ENCODE data around the gene FANCB.

FANCB gene

DNA sequence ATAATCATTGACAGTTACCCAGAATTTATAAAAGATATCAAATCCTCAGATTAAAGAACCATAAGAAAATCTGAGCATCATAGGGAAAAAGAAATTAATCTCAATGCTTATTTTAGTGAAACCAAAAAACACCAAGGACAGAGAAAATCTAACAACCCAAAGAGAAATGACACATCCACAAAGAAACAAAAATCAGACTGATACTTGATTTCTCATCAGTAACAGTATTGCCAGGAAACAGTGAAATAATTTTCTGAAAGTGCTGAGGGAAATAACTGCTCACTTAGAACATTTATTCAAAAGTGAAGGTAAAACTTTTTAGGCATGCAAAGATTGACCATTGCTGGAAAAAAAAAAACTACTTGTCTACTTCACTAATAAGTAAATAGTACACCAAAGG is 11.0 kb upstream of the FANCB start:
- TF ChIP-seq ZNF776 (tag by site-specific recombination; IDR thresholded peaks at IDR 0.05; ENCODE audit: borderline replicate concordance) (no peak), ZNF423 (tag by site-specific recombination; IDR thresholded peaks at IDR 0.05) (no peak), ZFP69B (tag by site-specific recombination; IDR thresholded peaks at IDR 0.05) (no peak), ZNF112 (tag by site-specific recombination; IDR thresholded peaks at IDR 0.05) (no peak), TRIM28 (IDR thresholded peaks at IDR 0.05; ENCODE audit: borderline replicate concordance, low read length) (no peak), ZNF623 (tag by site-specific recombination; IDR thresholded peaks at IDR 0.05) (no peak), ZNF626 (tag by site-specific recombination; IDR thresholded peaks at IDR 0.05) (no peak)
- TF ChIP-seq, protein P1, sequence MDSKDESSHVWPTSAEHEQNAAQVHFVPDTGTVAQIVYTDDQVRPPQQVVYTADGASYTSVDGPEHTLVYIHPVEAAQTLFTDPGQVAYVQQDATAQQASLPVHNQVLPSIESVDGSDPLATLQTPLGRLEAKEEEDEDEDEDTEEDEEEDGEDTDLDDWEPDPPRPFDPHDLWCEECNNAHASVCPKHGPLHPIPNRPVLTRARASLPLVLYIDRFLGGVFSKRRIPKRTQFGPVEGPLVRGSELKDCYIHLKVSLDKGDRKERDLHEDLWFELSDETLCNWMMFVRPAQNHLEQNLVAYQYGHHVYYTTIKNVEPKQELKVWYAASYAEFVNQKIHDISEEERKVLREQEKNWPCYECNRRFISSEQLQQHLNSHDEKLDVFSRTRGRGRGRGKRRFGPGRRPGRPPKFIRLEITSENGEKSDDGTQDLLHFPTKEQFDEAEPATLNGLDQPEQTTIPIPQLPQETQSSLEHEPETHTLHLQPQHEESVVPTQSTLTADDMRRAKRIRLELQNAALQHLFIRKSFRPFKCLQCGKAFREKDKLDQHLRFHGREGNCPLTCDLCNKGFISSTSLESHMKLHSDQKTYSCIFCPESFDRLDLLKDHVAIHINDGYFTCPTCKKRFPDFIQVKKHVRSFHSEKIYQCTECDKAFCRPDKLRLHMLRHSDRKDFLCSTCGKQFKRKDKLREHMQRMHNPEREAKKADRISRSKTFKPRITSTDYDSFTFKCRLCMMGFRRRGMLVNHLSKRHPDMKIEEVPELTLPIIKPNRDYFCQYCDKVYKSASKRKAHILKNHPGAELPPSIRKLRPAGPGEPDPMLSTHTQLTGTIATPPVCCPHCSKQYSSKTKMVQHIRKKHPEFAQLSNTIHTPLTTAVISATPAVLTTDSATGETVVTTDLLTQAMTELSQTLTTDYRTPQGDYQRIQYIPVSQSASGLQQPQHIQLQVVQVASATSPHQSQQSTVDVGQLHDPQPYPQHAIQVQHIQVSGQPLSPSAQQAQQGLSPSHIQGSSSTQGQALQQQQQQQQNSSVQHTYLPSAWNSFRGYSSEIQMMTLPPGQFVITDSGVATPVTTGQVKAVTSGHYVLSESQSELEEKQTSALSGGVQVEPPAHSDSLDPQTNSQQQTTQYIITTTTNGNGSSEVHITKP (tag by site-specific recombination; IDR thresholded peaks at IDR 0.05), result no peak
- TF ChIP-seq, protein P2, sequence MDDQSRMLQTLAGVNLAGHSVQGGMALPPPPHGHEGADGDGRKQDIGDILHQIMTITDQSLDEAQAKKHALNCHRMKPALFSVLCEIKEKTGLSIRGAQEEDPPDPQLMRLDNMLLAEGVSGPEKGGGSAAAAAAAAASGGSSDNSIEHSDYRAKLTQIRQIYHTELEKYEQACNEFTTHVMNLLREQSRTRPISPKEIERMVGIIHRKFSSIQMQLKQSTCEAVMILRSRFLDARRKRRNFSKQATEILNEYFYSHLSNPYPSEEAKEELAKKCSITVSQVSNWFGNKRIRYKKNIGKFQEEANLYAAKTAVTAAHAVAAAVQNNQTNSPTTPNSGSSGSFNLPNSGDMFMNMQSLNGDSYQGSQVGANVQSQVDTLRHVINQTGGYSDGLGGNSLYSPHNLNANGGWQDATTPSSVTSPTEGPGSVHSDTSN (CRISPR knock-in tag; IDR thresholded peaks at IDR 0.05), result no peak
- Histone ChIP-seq H3K9me3 (ENCODE audit: control insufficient read depth, insufficient read depth, low read depth, low read length) (no peaks in the 10 kb centered on the region), H3K27ac (ENCODE audit: extremely low read depth, low read depth, low read length) (no peak overlapping the region), H3K4me1 (ENCODE audit: control insufficient read depth, insufficient read depth, low read length) (no peaks in the 10 kb centered on the region), H3K36me3 (ENCODE audit: control insufficient read depth in 2 of 2, insufficient read depth in 1 of 2, low read length in 2 of 2) (no peaks in the 10 kb centered on the region), H3K4me3 (ENCODE audit: low read depth, low read length) (no peak overlapping the region)
- ChIA-PET POLR2A (no interaction called here), CTCF (interaction anchor here (0.7 kb wide), 1 partner anchor 80 kb away, joined by 3 read pairs; no protein-coding TSS in a partner anchor)

GRCh38 chrX:14875624-14876023 is 2.8 kb upstream of the FANCB start:
- POLR2A ChIA-PET, result no interaction called here
- CTCF ChIA-PET, result no interaction called here
- Histone ChIP-seq H3K9me3 (ENCODE audit: control insufficient read depth, insufficient read depth, low read depth, low read length) (no peaks in the 10 kb centered on the region), H3K27ac (ENCODE audit: extremely low read depth, low read depth, low read length) (peak overlapping the region; percentile 7; the same call in 1 of the 2 replicates), H3K4me3 (ENCODE audit: low read depth, low read length) (no peak overlapping the region), H3K36me3 (ENCODE audit: control insufficient read depth in 2 of 2, insufficient read depth in 1 of 2, low read length in 2 of 2) (no peaks in the 10 kb centered on the region; a peak in 1 of 3 replicates), H3K4me1 (ENCODE audit: control insufficient read depth, insufficient read depth, low read length) (no peaks in the 10 kb centered on the region)
- no peak for TF ChIP-seq ZNF514 (tag by site-specific recombination; IDR thresholded peaks at IDR 0.05)
- TF ChIP-seq SP7 (tag by site-specific recombination; IDR thresholded peaks at IDR 0.05), result peak; percentile 89
- TF ChIP-seq, protein P2 (CRISPR knock-in tag; IDR thresholded peaks at IDR 0.05), result no peak
- peak; percentile 57; the same call in 1 of the 2 replicates for TF ChIP-seq FEZF1 (tag by site-specific recombination; IDR thresholded peaks at IDR 0.05)
- TF ChIP-seq, protein P1 (tag by site-specific recombination; IDR thresholded peaks at IDR 0.05), result peak; percentile 68
- TF ChIP-seq ZNF629 (tag by site-specific recombination; IDR thresholded peaks at IDR 0.05), result peak; percentile 31; the same call in 1 of the 2 replicates
- no peak for TF ChIP-seq KLF16 (tag by site-specific recombination; IDR thresholded peaks at IDR 0.05)
- 0 out of 2 replicates have a peak, but pooled peaks have one; percentile 14 for TF ChIP-seq ZBTB11 (tag by site-specific recombination; conservative IDR thresholded peaks at IDR 0.05; ENCODE audit: low read depth)
- 0 out of 2 replicates have a peak, but pooled peaks have one; percentile 40 for TF ChIP-seq ZNF843 (tag by site-specific recombination; IDR thresholded peaks at IDR 0.05)
- TF ChIP-seq, protein P3, sequence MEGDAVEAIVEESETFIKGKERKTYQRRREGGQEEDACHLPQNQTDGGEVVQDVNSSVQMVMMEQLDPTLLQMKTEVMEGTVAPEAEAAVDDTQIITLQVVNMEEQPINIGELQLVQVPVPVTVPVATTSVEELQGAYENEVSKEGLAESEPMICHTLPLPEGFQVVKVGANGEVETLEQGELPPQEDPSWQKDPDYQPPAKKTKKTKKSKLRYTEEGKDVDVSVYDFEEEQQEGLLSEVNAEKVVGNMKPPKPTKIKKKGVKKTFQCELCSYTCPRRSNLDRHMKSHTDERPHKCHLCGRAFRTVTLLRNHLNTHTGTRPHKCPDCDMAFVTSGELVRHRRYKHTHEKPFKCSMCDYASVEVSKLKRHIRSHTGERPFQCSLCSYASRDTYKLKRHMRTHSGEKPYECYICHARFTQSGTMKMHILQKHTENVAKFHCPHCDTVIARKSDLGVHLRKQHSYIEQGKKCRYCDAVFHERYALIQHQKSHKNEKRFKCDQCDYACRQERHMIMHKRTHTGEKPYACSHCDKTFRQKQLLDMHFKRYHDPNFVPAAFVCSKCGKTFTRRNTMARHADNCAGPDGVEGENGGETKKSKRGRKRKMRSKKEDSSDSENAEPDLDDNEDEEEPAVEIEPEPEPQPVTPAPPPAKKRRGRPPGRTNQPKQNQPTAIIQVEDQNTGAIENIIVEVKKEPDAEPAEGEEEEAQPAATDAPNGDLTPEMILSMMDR (tag by site-specific recombination; IDR thresholded peaks at IDR 0.05), result 0 out of 2 replicates have a peak, but pooled peaks have one; percentile 7
- peak; percentile 30; the same call in 1 of the 2 replicates for TF ChIP-seq ZXDB (tag by site-specific recombination; IDR thresholded peaks at IDR 0.05)
